ENCODE data around the gene DCAF7.

- TF ChIP-seq POLR2AphosphoS5 (IDR thresholded peaks at IDR 0.05) (no peak), CTCF (IDR thresholded peaks at IDR 0.05) (no peak), EP300 (IDR thresholded peaks at IDR 0.05; ENCODE audit: low read depth) (no peak), POLR2A (IDR thresholded peaks at IDR 0.05) (no peak)
These were observed 14.3 kb downstream of the DCAF7 start for GRCh38 chr17:63564562-63564961.

Data from transverse colon (tissue), 4 donors.